Panc1 (cell line): Measurements from ENCODE around the gene UBAC2. TPM values are rescaled to one million over a fixed set of nuclear protein-coding genes. Genes with fewer than 3 reads are reported as not detected.

ENCODE experiments used
- ATAC-seq: fragments of 200-7000 bp; cut with Tn5 transposase; 2 replicates; pipeline ENCODE4 v1.9.1; 2020; ENCODE audit warnings: mild to moderate bottlenecking, moderate library complexity
- BruUV-seq: library from RNA; stranded (reverse); fragments of 400-500 nt; replicated peaks from 2 replicates; lab custom pipeline; 2021; lab: Mats Ljungman, UMichigan
- CTCF ChIA-PET: fragments of 300-600 bp; sonication (Branson Sonifier 250); formaldehyde crosslinking; loops from one replicate; lab custom pipeline; 2022; ENCODE audit warnings: antibody characterized with exemption; lab: Charles Lee
- POLR2A ChIA-PET: fragments of 300-600 bp; sonication (Branson Sonifier 250); formaldehyde crosslinking; loops from one replicate; lab custom pipeline; 2022; ENCODE audit warnings: antibody characterized with exemption; lab: Charles Lee
- DNase-seq: peaks from one replicate; pipeline ENCODE4 v3.0.0-alpha.2; 2010; ENCODE audit warnings: low read depth, low spot score
- H3K27ac ChIP-seq: 2 replicates; pipeline ENCODE4 v1.5.1; 2011; ENCODE audit warnings: mild to moderate bottlenecking, low read length, inconsistent platforms
- H3K27me3 ChIP-seq: fragments of 200-500 bp; sonication (Bioruptor generic); 2 replicates; pipeline ENCODE4 v1.6.0; 2014; ENCODE audit warnings: low read length, inconsistent platforms; ENCODE audit not compliant: control insufficient read depth, insufficient read depth
- H3K36me3 ChIP-seq: fragments of 200-500 bp; sonication (Bioruptor generic); 2 replicates; pipeline ENCODE4 v1.5.1; 2014; ENCODE audit warnings: inconsistent platforms, mild to moderate bottlenecking, low read length, moderate library complexity; ENCODE audit not compliant: control insufficient read depth, insufficient read depth
- H3K4me1 ChIP-seq: 2 replicates; pipeline ENCODE4 v1.5.1; 2011; ENCODE audit warnings: inconsistent platforms, mild to moderate bottlenecking, low read length, moderate library complexity; ENCODE audit not compliant: control insufficient read depth, insufficient read depth
- H3K4me3 ChIP-seq, 2 experiments: 2 replicates each; pipeline ENCODE4 v1.5.1; 2011 to 2012; ENCODE audit warnings: low read depth in 2 of 2, low read length in 2 of 2, mild to moderate bottlenecking in 2 of 2, inconsistent platforms in 1 of 2, moderate library complexity in 1 of 2
- H3K9me3 ChIP-seq: fragments of 200-500 bp; sonication (Bioruptor generic); 2 replicates; pipeline ENCODE4 v1.5.1; 2014; ENCODE audit warnings: low read depth, mild to moderate bottlenecking, inconsistent platforms, low read length, moderate library complexity; ENCODE audit not compliant: control insufficient read depth, insufficient read depth
- POLR2AphosphoS5 ChIP-seq: IDR thresholded peaks from 2 replicates; pipeline ENCODE4 v1.6.1; 2012; ENCODE audit warnings: mild to moderate bottlenecking, low read depth, low read length, moderate library complexity
- SIN3A ChIP-seq: IDR thresholded peaks from 2 replicates; pipeline ENCODE4 v1.6.1; 2012; ENCODE audit warnings: low read depth, mild to moderate bottlenecking, low read length, moderate library complexity, borderline replicate concordance; ENCODE audit not compliant: insufficient read depth
- TCF7L2 ChIP-seq: IDR thresholded peaks from 2 replicates; pipeline ENCODE4 v1.6.1; 2011; ENCODE audit warnings: mild to moderate bottlenecking, low read depth, low read length, inconsistent platforms
- in situ Hi-C: cut with HindIII; loops from 2 replicates; pipeline ENCODE4 v1.10.0; 2016; ENCODE audit warnings: low sequenced_read_pairs, low pct_unique_long_range_greater_than_20kb
- intact Hi-C: fragments of 100-400 bp; cut with micrococcal nuclease; formaldehyde crosslinking; loops from one replicate; pipeline ENCODE4 v1.10.0; 2022; ENCODE audit not compliant: unreplicated experiment
- total RNA-seq: library from RNA; stranded (reverse); gene quantifications from one replicate; pipeline ENCODE4 v1.2.1, GENCODE V29; 2021; ENCODE audit not compliant: unreplicated experiment
- TF ChIP-seq, protein P1 (sequence below): fragments of 450-650 bp; IDR thresholded peaks from 2 replicates; pipeline ENCODE4 v1.5.1; 2017; ENCODE audit warnings: mild to moderate bottlenecking
- TF ChIP-seq, protein P2 (sequence below), 2 experiments: IDR thresholded peaks; 2 replicates each; pipeline ENCODE4 v1.6.1; 2011 to 2012; ENCODE audit warnings: low read depth in 2 of 2, control low read depth in 1 of 2, low read length in 1 of 2, mild to moderate bottlenecking in 1 of 2, moderate library complexity in 1 of 2; ENCODE audit not compliant: insufficient read depth in 1 of 2

The UBAC2 gene
- total RNA-seq, 1 experiment from 2014 or later = 40.8 TPM

DNA sequence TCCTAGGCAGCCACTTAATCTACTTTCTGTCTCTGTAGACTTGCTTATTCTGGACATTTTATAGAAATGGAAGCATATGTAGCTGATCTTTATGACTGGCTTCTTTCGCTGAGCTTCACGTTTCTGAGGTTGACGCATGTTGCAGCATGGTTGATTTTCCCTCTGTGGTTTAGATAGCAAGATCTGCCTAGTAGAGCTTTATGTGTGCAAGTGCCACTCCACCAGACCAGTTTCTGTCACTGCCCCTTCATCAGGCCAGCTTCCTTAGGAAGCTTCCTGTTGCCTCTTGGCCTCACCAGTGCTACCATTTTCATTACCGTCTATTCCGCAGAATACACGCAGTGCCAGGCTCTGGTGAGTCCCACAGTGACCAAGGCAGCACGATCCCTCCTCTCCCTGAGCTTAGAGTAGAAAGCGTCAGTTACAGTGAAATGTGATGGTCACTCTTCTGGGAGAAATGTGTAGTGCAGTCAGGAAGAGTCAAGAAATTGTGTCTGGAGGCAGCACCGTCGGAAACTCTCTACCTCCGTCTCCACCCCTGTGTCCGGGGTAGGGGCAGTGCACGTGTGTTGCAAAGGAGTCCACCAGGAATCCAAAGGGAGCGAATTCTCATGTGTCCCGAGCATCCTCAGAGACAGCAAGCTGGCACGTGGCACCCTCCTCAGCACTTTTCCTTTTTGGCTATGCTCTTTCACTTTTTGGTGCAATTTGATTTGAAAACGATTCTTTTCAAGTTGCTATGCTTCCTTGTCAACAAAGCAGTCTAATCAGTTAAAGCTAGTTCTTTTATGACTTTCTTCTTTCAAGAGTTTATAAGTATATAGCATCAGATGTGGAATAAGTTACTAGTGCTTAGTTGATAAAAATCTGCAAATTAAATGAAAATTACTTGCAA lies 151.9 kb downstream of the UBAC2 start:
- no TSS peak for BruUV-seq
- ATAC-seq = no peak
- H3K4me3 ChIP-seq = no peak overlapping the region
- H3K9me3 ChIP-seq = no peaks in the 10 kb centered on the region
- ChIA-PET POLR2A (no interaction called here), CTCF (no interaction called here)
- H3K27ac ChIP-seq = no peak overlapping the region
- 0 out of 2 replicates have a peak, but pooled peaks cover 2% of the 10 kb centered on the region for H3K36me3 ChIP-seq
- intact Hi-C loops (no loop called here), in situ Hi-C loops (no loop called here)
- TF ChIP-seq, protein P1, sequence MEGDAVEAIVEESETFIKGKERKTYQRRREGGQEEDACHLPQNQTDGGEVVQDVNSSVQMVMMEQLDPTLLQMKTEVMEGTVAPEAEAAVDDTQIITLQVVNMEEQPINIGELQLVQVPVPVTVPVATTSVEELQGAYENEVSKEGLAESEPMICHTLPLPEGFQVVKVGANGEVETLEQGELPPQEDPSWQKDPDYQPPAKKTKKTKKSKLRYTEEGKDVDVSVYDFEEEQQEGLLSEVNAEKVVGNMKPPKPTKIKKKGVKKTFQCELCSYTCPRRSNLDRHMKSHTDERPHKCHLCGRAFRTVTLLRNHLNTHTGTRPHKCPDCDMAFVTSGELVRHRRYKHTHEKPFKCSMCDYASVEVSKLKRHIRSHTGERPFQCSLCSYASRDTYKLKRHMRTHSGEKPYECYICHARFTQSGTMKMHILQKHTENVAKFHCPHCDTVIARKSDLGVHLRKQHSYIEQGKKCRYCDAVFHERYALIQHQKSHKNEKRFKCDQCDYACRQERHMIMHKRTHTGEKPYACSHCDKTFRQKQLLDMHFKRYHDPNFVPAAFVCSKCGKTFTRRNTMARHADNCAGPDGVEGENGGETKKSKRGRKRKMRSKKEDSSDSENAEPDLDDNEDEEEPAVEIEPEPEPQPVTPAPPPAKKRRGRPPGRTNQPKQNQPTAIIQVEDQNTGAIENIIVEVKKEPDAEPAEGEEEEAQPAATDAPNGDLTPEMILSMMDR = no peak
- TF ChIP-seq, protein P2, sequence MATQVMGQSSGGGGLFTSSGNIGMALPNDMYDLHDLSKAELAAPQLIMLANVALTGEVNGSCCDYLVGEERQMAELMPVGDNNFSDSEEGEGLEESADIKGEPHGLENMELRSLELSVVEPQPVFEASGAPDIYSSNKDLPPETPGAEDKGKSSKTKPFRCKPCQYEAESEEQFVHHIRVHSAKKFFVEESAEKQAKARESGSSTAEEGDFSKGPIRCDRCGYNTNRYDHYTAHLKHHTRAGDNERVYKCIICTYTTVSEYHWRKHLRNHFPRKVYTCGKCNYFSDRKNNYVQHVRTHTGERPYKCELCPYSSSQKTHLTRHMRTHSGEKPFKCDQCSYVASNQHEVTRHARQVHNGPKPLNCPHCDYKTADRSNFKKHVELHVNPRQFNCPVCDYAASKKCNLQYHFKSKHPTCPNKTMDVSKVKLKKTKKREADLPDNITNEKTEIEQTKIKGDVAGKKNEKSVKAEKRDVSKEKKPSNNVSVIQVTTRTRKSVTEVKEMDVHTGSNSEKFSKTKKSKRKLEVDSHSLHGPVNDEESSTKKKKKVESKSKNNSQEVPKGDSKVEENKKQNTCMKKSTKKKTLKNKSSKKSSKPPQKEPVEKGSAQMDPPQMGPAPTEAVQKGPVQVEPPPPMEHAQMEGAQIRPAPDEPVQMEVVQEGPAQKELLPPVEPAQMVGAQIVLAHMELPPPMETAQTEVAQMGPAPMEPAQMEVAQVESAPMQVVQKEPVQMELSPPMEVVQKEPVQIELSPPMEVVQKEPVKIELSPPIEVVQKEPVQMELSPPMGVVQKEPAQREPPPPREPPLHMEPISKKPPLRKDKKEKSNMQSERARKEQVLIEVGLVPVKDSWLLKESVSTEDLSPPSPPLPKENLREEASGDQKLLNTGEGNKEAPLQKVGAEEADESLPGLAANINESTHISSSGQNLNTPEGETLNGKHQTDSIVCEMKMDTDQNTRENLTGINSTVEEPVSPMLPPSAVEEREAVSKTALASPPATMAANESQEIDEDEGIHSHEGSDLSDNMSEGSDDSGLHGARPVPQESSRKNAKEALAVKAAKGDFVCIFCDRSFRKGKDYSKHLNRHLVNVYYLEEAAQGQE (IDR thresholded peaks at IDR 0.05; ENCODE audit: insufficient read depth in 1 of 2, low read depth in 2 of 2, low read length in 1 of 2) = no peak
- no peak for TF ChIP-seq POLR2AphosphoS5
- TF ChIP-seq SIN3A = no peak
- TF ChIP-seq TCF7L2 = no peak
- H3K4me1 ChIP-seq = no peaks in the 10 kb centered on the region
- no peak for DNase-seq
- no peaks in the 10 kb centered on the region for H3K27me3 ChIP-seq

DNA sequence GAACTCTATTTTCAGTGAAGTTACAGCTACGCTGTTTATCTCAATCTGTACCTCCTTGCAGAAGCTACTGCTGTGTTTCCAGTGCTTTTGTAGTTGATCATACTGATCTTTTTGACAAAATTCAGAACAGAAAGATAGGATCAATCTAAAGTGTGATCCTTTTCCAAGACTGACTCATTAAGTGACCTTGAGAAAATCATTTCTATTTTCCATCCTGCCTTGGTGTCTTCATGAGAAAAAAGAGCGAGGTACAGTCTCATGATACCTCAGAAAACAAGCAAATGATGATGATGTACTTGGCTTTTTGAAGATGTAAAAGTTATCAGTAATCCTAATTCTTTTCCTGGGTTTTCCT lies 152.6 kb downstream of the UBAC2 start:
- Histone ChIP-seq H3K4me3 (no peak overlapping the region), H3K4me1 (no peaks in the 10 kb centered on the region), H3K36me3 (0 out of 2 replicates have a peak, but pooled peaks cover 2% of the 10 kb centered on the region), H3K9me3 (no peaks in the 10 kb centered on the region), H3K27me3 (no peaks in the 10 kb centered on the region), H3K27ac (no peak overlapping the region)
- no peak for DNase-seq
- BruUV-seq = no TSS peak
- CTCF ChIA-PET = no interaction called here
- POLR2A ChIA-PET = no interaction called here
- in situ Hi-C loops = no loop called here
- TF ChIP-seq SIN3A (no peak), TCF7L2 (no peak), POLR2AphosphoS5 (no peak)
- TF ChIP-seq, protein P1 = no peak
- TF ChIP-seq, protein P2 (IDR thresholded peaks at IDR 0.05; ENCODE audit: insufficient read depth in 1 of 2, low read depth in 2 of 2, low read length in 1 of 2) = no peak
- intact Hi-C loops = no loop called here
- no peak for ATAC-seq
